Measurements from ENCODE around the gene CIROP.

Gene CIROP

DNA sequence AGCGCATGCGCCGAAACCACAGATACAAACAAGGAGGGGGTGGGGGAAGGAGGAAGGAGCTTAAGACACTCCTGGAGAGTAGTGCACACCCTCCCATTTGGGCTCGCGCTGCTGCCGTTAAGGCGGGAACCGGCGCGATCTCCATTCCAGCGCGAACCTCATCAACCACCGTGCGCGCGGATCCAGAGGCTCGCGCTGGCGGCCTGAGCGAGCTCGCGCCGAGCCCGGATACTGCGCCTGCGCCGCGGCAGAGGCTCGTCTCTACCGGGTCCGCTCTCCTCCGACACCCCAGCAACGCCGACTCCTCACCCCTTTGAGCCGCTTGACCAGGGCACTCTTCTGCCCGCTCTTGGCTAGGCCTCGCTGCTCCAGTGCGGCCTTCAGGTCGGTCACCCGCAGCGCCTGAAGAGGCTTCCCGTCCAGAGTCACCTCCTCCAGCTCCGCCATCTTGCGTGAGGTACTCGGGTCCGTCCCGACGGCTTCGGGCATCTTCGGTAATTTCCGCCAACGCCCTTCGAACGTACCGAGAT lies 10.1 kb downstream of the CIROP start, which contains the start of gene ACIN1:
TSS of gene ACIN1 (minus strand) at position 471 of the 530 bp plus-strand sequence. CDS start at position 447, 24 bp downstream.
- DNase-seq = no peak

DNA sequence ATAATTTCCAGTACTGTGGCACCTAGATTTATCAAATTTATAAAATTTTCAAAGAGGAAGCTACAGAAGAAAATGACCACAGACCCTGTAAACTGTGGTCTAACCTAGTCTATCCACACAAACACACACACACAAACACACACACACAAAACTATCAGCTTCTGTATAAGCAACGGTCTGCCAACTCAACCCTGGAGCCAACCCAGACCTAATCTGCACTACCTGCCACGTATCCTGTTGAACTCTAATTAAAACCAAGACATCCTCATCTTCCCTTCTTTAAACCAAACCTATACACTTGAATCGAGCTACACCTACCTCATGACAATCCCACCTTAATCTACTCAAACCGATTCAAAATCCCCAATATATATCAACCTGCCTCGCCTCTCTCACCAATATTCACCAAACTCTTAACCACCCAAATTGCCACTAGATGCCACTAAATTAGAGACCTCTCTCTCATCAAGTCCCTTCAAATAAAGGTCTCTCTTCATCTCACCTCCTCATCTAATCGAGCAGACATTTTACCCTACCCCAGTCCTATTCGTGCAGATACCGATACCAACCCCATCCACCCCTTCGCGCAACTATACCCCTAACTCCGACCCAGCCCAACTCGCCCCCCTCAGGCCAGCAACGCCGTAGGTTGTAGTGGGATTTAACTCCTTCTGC lies 10.7 kb downstream of the CIROP start:
- DNase-seq = no peak

DNA sequence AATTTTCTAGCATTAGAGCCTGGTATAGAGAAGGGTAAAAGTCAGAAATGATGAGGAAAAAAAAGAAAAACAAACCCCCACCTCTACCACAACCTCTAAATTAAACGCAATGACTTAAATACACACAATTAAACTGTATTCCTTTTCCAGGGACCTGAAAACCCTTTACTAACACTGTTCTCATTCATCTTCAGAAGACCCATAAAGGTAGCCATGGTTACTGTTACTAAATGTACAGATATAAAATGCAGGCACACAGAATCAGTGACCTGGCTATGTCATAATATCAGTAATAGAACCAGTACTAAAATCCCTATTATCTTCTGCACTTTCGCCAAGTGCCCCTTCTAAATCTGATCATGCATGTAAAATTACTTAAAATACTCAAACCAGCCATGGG lies 11.3 kb downstream of the CIROP start:
- DNase-seq = no peak

DNA sequence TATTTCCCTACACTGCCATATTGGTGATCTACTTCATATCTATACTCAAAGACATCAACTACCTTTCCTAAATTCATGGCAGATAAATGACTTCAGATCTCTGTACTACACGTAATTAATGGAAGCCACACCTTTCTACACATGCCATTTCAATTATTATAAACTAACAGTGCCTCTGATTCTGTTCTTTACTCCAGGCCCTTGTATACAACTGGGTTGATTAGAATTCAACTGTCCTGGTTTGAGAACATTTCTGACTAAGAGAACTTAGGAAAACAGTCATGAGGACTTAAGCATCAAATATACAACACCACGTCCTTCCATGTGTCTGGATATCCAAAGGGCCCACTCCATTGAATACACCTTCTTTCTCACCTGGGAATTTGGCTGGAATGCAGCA lies 11.7 kb downstream of the CIROP start:
- DNase-seq = no peak

- no peak for DNase-seq
Observed at GRCh38 chr14:23091294-23092225, 13.2 kb downstream of the CIROP start.

DNA sequence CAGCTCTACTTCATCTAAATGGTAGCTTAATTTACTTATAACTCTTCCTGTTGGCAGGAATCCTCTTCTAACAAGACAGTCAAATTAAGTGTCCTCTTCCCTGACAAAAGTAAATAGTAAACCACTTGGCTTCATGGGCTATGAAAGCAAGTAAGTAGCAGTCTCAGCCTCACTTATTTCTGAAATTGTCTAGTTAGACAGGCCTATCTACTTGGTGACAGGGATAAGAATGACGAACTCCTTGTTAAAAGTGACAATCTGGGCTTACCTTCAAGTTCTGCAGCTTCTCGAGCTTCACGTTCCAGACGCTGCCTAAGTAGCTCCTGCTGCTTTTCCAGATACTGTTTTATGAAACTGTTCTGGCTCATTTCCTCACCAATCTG lies 14.5 kb downstream of the CIROP start:
- no peak for DNase-seq

GRCh38 chr14:23089498-23090253 lies 15.1 kb downstream of the CIROP start:
- no peak for DNase-seq

DNA sequence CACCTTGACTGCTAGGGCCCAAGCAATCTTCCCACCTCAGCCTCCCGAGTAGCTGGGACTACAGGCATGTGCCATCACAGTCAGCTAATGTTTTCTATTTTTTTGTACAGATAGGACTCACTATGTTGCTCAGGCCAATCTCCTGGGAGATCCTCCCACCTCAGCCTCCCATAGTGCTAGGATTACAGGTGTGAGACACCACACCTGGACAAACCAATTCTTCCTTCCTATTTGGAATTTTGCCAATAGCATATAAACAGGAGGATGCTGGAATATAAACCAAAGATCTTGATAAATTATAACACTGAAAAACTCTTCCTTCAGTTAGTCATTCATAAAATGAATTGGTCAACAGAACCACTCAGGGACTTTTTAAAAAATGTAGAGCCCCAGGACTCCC lies 18.2 kb downstream of the CIROP start:
- no peak for DNase-seq

- DNase-seq = no peak
Observed at GRCh38 chr14:23085458-23085857, 19.3 kb downstream of the CIROP start.

DNA sequence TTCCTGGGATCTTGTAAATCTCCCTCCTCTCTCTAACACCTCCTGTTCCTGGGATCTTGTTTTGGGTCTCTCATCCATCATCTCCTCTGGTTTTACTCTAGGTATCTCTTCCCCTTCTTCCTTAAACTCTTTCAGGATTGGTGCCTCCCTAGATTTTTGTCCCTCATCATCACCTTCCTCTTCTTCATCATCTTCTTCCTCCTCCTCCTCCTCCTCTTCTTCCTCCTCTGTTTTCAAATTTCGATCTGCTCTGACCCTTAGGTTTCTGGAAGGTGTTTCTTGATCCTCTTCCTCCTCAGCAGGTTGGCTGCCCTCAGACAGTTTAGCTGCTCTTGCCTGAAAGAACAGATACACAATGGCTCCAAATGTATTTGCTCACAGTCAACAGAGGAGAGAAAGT lies 24.3 kb downstream of the CIROP start:
- DNase-seq = no peak

DNA sequence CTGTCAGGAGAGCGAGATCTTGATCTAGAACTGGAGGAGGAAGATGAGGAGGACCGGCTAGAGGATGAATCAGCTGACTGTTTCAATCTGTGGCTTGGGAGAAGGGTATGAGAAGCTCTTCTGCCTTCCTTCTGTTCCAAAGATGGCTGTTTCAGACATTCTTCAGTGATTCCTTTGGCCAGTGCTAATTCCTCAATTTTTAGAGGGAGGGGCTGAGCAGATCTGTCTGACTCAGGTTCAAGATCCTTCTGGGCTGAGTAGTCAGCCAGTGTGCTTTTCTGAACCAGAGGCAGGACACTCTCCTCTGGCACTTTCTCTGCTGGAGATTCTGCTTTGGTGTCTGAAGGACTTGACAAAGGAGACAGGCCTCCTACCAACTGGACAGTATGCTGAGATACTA lies 25.1 kb downstream of the CIROP start:
- no peak for DNase-seq

DNA sequence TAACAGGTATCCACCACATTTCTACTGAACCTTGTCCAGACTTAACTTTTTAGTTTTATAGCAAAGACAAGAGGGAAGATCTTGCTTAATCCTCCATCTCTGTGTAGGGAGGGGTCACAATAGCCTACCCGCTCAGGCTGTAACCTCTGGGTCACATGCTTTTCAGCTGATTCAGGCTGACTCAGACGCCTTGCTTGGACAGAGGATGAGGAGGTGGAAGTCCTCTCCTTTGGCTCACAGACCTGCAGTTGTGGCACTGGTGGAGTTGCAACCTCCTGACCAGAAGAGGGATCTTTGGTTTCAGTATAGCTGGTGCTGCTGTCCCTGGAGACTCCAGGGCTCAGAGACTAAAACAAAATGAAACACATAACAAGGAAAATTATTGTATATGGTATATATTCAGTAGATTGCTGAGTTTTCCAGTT lies 26.1 kb downstream of the CIROP start:
- DNase-seq = no peak

- no peak for DNase-seq
Observed at GRCh38 chr14:23077962-23078361, 26.8 kb downstream of the CIROP start.

- DNase-seq = no peak
Observed at GRCh38 chr14:23076785-23077408, 27.9 kb downstream of the CIROP start.

DNA sequence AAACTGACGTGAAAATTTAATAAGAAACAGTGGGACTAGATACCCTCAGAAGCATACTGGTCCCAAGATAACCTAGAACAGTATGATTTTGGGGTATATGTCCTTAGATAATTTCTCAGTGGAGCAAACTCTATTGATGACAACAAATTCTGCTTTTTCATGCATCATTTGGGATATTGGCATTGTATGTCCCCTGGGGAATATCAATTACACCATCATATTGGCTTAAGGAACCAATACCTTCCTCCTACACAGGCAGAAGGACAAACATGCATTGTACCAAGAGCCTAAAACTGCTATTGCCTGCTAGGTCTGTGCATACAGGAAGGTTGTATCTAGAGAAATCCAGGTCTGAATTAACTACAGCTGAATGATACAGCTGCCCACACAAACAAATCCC lies 29.9 kb downstream of the CIROP start:
- DNase-seq = no peak

- DNase-seq = no peak
Observed at GRCh38 chr14:23071921-23072539, 32.8 kb downstream of the CIROP start.

GRCh38 chr14:23071244-23071920 lies 33.4 kb downstream of the CIROP start:
- no peak for DNase-seq

GRCh38 chr14:23070262-23071129 lies 34.3 kb downstream of the CIROP start:
- DNase-seq = no peak

GRCh38 chr14:23069413-23069806 lies 35.4 kb downstream of the CIROP start:
- DNase-seq = no peak

All from anterior cingulate cortex (tissue), 58 donors.